Esophagus muscularis mucosa (tissue), 3 donors: Measurements from ENCODE around the gene ECE1.

ENCODE experiments used
- POLR2A ChIP-seq: fragments of 450-650 bp; IDR thresholded peaks from one replicate; pipeline ENCODE4 v1.6.1; 2017; ENCODE audit warnings: antibody characterized with exemption, moderate library complexity, mild to moderate bottlenecking, low read depth
- POLR2AphosphoS5 ChIP-seq, 2 donors: sonication (generic); formaldehyde crosslinking; IDR thresholded peaks; one replicate each; pipeline ENCODE4 v1.6.1; 2017; ENCODE audit warnings: antibody characterized with exemption in 2 of 2
- TF ChIP-seq, protein P1 (sequence below), 3 experiments: fragments of 200-600 bp in 2 of 3; fragments of 450-650 bp in 1 of 3; sonication (generic) in 2 of 3; IDR thresholded peaks; one replicate each; pipeline ENCODE4 v1.5.1; 2017 to 2019; ENCODE audit warnings: antibody characterized with exemption in 3 of 3, mild to moderate bottlenecking in 2 of 3, moderate library complexity in 1 of 3

GRCh38 chr1:21257431-21258135 is 32.7 kb downstream of the ECE1 start:
- TF ChIP-seq, protein P1, sequence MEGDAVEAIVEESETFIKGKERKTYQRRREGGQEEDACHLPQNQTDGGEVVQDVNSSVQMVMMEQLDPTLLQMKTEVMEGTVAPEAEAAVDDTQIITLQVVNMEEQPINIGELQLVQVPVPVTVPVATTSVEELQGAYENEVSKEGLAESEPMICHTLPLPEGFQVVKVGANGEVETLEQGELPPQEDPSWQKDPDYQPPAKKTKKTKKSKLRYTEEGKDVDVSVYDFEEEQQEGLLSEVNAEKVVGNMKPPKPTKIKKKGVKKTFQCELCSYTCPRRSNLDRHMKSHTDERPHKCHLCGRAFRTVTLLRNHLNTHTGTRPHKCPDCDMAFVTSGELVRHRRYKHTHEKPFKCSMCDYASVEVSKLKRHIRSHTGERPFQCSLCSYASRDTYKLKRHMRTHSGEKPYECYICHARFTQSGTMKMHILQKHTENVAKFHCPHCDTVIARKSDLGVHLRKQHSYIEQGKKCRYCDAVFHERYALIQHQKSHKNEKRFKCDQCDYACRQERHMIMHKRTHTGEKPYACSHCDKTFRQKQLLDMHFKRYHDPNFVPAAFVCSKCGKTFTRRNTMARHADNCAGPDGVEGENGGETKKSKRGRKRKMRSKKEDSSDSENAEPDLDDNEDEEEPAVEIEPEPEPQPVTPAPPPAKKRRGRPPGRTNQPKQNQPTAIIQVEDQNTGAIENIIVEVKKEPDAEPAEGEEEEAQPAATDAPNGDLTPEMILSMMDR (IDR thresholded peaks at IDR 0.05): no peak
- TF ChIP-seq POLR2A: no peak
- no peak for TF ChIP-seq POLR2AphosphoS5 (IDR thresholded peaks at IDR 0.05)
